ENCODE results near the gene METTL1. TPM values are rescaled to one million over a fixed set of nuclear protein-coding genes. Genes with fewer than 3 reads are reported as not detected.
A peak's percentile ranks its signal among the peaks of the same experiment; 100 is the strongest.

Gene METTL1
- total RNA-seq, 1 experiment from 2014 or later, result 37.8 TPM

DNA sequence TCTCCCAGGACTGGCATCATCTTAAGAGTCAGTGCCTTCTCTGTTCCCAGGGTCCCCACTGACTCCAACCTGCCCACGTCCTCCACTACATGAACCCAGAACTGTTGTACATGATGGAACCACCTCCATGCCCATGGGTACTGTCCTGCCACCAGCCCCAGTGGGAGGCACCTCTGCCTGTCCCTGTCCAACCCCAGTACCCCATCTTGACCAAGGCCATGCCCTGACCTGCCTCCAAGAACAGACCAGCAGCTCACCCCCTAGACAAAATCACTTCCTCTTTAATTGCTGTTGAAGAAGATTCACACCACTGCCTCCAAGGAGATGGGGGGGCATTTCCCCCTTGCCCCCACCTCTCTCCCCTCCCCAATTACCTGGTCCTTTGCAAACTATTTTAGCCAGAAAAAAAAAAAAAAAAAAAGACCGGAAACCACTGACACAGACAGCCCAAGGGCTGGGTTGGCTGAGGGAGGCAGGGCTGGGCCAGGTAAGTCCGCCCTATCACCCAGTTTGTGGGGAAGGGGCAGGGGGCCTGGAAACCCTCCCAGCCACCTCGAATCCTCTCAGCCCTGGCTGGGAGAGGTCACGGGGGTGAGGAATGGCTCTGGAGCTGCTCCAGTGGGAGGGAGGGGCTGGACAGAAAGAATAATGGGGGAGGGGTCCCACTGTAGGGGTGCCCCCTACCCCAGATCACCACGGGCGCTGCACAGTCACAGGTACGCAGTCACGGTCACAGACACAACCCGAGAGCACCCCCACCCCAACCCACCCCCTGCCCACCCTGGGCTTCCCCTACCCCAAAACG, 46.8 kb downstream of the METTL1 start:
- no peaks in the 10 kb centered on the region for H3K27me3 ChIP-seq (replicated peaks; ENCODE audit: control insufficient read depth, insufficient read depth, low read length)

GRCh38 chr12:57724003-57724935, 47.6 kb downstream of the METTL1 start:
- H3K4me1 Mint-ChIP-seq (ENCODE audit: low read depth, unreplicated experiment), result no peaks in the 10 kb centered on the region
- no peak overlapping the region for H3K27ac Mint-ChIP-seq (ENCODE audit: unreplicated experiment)
- no peaks in the 10 kb centered on the region for H3K9me3 Mint-ChIP-seq (ENCODE audit: unreplicated experiment)
- Histone ChIP-seq H3K36me3 (ENCODE audit: control insufficient read depth, insufficient read depth, low read length) (no peaks in the 10 kb centered on the region), H3K4me3 (ENCODE audit: low read depth, low read length) (no peak overlapping the region), H3K27me3 (replicated peaks; ENCODE audit: control insufficient read depth, insufficient read depth, low read length) (no peaks in the 10 kb centered on the region), H3K9me3 (no peaks in the 10 kb centered on the region), H3K4me1 (no peaks in the 10 kb centered on the region)
- POLR2A ChIA-PET, result no interaction called here
- peaks cover 11% of the 10 kb centered on the region for H3K27me3 Mint-ChIP-seq (ENCODE audit: insufficient read depth, unreplicated experiment)
- intact Hi-C loops (cut with micrococcal nuclease; ENCODE audit: unreplicated experiment), result no loop called here
- H3K36me3 Mint-ChIP-seq (ENCODE audit: insufficient read depth, unreplicated experiment), result peaks cover 12% of the 10 kb centered on the region
- CTCF ChIA-PET, result no interaction called here
- TF ChIP-seq, protein P1, sequence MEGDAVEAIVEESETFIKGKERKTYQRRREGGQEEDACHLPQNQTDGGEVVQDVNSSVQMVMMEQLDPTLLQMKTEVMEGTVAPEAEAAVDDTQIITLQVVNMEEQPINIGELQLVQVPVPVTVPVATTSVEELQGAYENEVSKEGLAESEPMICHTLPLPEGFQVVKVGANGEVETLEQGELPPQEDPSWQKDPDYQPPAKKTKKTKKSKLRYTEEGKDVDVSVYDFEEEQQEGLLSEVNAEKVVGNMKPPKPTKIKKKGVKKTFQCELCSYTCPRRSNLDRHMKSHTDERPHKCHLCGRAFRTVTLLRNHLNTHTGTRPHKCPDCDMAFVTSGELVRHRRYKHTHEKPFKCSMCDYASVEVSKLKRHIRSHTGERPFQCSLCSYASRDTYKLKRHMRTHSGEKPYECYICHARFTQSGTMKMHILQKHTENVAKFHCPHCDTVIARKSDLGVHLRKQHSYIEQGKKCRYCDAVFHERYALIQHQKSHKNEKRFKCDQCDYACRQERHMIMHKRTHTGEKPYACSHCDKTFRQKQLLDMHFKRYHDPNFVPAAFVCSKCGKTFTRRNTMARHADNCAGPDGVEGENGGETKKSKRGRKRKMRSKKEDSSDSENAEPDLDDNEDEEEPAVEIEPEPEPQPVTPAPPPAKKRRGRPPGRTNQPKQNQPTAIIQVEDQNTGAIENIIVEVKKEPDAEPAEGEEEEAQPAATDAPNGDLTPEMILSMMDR (IDR thresholded peaks at IDR 0.05; ENCODE audit: insufficient read depth in 1 of 2, low read depth in 1 of 2, low read length in 1 of 2, severe bottlenecking in 1 of 2, unreplicated experiment in 1 of 2), result no peak
- DNase-seq, result no peak
- no peak overlapping the region for H3K4me3 Mint-ChIP-seq (ENCODE audit: unreplicated experiment)
- BruUV-seq (replicated peaks), result no TSS peak

More for the DNA sequence above, 46.8 kb downstream of the METTL1 start:
- H3K4me3 Mint-ChIP-seq (ENCODE audit: unreplicated experiment), result peak overlapping the region; percentile 85
- H3K9me3 Mint-ChIP-seq (ENCODE audit: unreplicated experiment), result no peaks in the 10 kb centered on the region
- intact Hi-C loops (cut with micrococcal nuclease; ENCODE audit: unreplicated experiment), result loop anchor here (5.0 kb wide), 1 partner anchor 203 kb away; the partner anchor contains the start of genes DDIT3 and MBD6
- TF ChIP-seq, protein P1 (IDR thresholded peaks at IDR 0.05; ENCODE audit: insufficient read depth in 1 of 2, low read depth in 1 of 2, low read length in 1 of 2, severe bottlenecking in 1 of 2, unreplicated experiment in 1 of 2), result no peak
- no peak overlapping the region for H3K27ac Mint-ChIP-seq (ENCODE audit: unreplicated experiment)
- H3K27me3 Mint-ChIP-seq (ENCODE audit: insufficient read depth, unreplicated experiment), result peaks cover 12% of the 10 kb centered on the region
- Histone ChIP-seq H3K4me1 (no peaks in the 10 kb centered on the region), H3K36me3 (ENCODE audit: control insufficient read depth, insufficient read depth, low read length) (no peaks in the 10 kb centered on the region), H3K9me3 (no peaks in the 10 kb centered on the region), H3K4me3 (ENCODE audit: low read depth, low read length) (no peak overlapping the region)
- no peaks in the 10 kb centered on the region for H3K4me1 Mint-ChIP-seq (ENCODE audit: low read depth, unreplicated experiment)
- no TSS peak for BruUV-seq (replicated peaks)
- ChIA-PET CTCF (interaction anchor here (1.2 to 2.0 kb wide), 5 partner anchors 10 to 272 kb away, joined by 3 to 32 read pairs (median 10); partner anchors contain the start of gene TSPAN31), POLR2A (no interaction called here)
- H3K36me3 Mint-ChIP-seq (ENCODE audit: insufficient read depth, unreplicated experiment), result peaks cover 12% of the 10 kb centered on the region
- DNase-seq, result no peak

DNA sequence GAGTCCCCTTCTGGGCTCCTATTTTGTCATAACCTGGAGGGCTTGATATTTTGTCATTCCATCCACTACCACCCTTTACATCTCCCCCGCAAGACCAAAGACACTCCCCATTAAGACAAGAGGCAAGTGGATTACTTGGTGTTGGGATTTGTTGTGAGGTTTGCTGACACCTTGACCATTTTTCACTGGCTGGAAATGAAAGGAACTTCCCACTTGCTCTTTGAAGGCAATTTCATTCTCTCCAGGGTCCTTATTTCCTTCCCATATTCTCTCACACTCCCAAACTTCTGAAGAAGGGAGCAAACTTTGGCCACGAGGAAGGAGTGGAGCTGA, 48.3 kb downstream of the METTL1 start:
- DNase-seq, result no peak
- no peaks in the 10 kb centered on the region for H3K4me1 Mint-ChIP-seq (ENCODE audit: low read depth, unreplicated experiment)
- TF ChIP-seq, protein P1 (IDR thresholded peaks at IDR 0.05; ENCODE audit: insufficient read depth in 1 of 2, low read depth in 1 of 2, low read length in 1 of 2, severe bottlenecking in 1 of 2, unreplicated experiment in 1 of 2), result no peak
- no peaks in the 10 kb centered on the region for H3K36me3 ChIP-seq (ENCODE audit: control insufficient read depth, insufficient read depth, low read length)
- ChIA-PET POLR2A (no interaction called here), CTCF (interaction anchor here (0.6 kb wide), 1 partner anchor 30 kb away, joined by 4 read pairs; no protein-coding TSS in a partner anchor)
- H3K4me1 ChIP-seq, result no peaks in the 10 kb centered on the region
- no TSS peak for BruUV-seq (replicated peaks)
- H3K27me3 Mint-ChIP-seq (ENCODE audit: insufficient read depth, unreplicated experiment), result peaks cover 8% of the 10 kb centered on the region
- peaks cover 12% of the 10 kb centered on the region for H3K36me3 Mint-ChIP-seq (ENCODE audit: insufficient read depth, unreplicated experiment)
- H3K9me3 ChIP-seq, result no peaks in the 10 kb centered on the region
- no peaks in the 10 kb centered on the region for H3K27me3 ChIP-seq (replicated peaks; ENCODE audit: control insufficient read depth, insufficient read depth, low read length)
- no peak overlapping the region for H3K4me3 ChIP-seq (ENCODE audit: low read depth, low read length)
- H3K27ac Mint-ChIP-seq (ENCODE audit: unreplicated experiment), result no peak overlapping the region
- no peaks in the 10 kb centered on the region for H3K9me3 Mint-ChIP-seq (ENCODE audit: unreplicated experiment)
- no peak overlapping the region for H3K4me3 Mint-ChIP-seq (ENCODE audit: unreplicated experiment)
- intact Hi-C loops (cut with micrococcal nuclease; ENCODE audit: unreplicated experiment), result no loop called here

Measured in Caco-2 (cell line).